ENCODE results near the gene WDR64. TPM values are rescaled to one million over a fixed set of nuclear protein-coding genes. Genes with fewer than 3 reads are reported as not detected.

Gene WDR64
- total RNA-seq, 1 experiment from 2014 or later = not detected

GRCh38 chr1:241849345-241849695 lies 197.2 kb downstream of the WDR64 start:
- no TSS peak for BruUV-seq (replicated peaks)
- Histone ChIP-seq H3K9me3 (ENCODE audit: low read length) (no peaks in the 10 kb centered on the region), H3K79me2 (ENCODE audit: low read length) (peaks cover 26% of the 10 kb centered on the region), H3K4me2 (ENCODE audit: low read length) (peak overlapping the region; percentile 89), H3K4me3 (ENCODE audit: low read length) (peak overlapping the region; percentile 84), H3K9ac (ENCODE audit: low read length) (peak overlapping the region; percentile 91), H3F3A (ENCODE audit: low read length, unreplicated experiment) (no peaks in the 10 kb centered on the region), H3K27me3 (ENCODE audit: low read length) (no peaks in the 10 kb centered on the region), H4K20me1 (ENCODE audit: low read length) (0 out of 2 replicates have a peak, but pooled peaks cover 3% of the 10 kb centered on the region), H3K9me2 (replicated peaks; ENCODE audit: low read length) (no peaks in the 10 kb centered on the region), H3K36me3 (ENCODE audit: low read depth, low read length) (peaks cover 23% of the 10 kb centered on the region), H3K27ac (ENCODE audit: low read length) (no peak overlapping the region), H3K4me1 (ENCODE audit: insufficient read depth, low read length) (peaks cover 18% of the 10 kb centered on the region), H2AFZ (ENCODE audit: low read length) (0 out of 2 replicates have a peak overlapping the region, but pooled peaks have one; percentile 95)
- CTCF ChIA-PET = no interaction called here
- ATAC-seq (no peak), DNase-seq (no peak)
- intact Hi-C loops (cut with micrococcal nuclease) = loop anchor here (5.0 kb wide), 1 partner anchor 138 kb away; no protein-coding TSS in a partner anchor
- POLR2A ChIA-PET (ENCODE audit: unreplicated experiment) = interaction anchor here (0.6 kb wide), 1 partner anchor 10 kb away, joined by 3 read pairs; no protein-coding TSS in a partner anchor
- TF ChIP-seq EZH2 (IDR thresholded peaks at IDR 0.05; ENCODE audit: low read length, unreplicated experiment) (no peak), EZH2phosphoT487 (IDR thresholded peaks at IDR 0.05; ENCODE audit: borderline replicate concordance, low read length) (no peak)
- TF ChIP-seq, protein P1, sequence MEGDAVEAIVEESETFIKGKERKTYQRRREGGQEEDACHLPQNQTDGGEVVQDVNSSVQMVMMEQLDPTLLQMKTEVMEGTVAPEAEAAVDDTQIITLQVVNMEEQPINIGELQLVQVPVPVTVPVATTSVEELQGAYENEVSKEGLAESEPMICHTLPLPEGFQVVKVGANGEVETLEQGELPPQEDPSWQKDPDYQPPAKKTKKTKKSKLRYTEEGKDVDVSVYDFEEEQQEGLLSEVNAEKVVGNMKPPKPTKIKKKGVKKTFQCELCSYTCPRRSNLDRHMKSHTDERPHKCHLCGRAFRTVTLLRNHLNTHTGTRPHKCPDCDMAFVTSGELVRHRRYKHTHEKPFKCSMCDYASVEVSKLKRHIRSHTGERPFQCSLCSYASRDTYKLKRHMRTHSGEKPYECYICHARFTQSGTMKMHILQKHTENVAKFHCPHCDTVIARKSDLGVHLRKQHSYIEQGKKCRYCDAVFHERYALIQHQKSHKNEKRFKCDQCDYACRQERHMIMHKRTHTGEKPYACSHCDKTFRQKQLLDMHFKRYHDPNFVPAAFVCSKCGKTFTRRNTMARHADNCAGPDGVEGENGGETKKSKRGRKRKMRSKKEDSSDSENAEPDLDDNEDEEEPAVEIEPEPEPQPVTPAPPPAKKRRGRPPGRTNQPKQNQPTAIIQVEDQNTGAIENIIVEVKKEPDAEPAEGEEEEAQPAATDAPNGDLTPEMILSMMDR (conservative IDR thresholded peaks at IDR 0.05; ENCODE audit: low read depth, low read length) = 0 out of 2 replicates have a peak, but pooled peaks have one; percentile 7

Other genes with a start within 250 kb of the WDR64 start
- 161 and 201 TPM in 2 replicates for gene FH, start 132.5 kb upstream of the WDR64 start, total RNA-seq (2014; rRNA removed)
- 0.29 and 1.2 TPM in 2 replicates for gene KMO, start 119.9 kb upstream of the WDR64 start, total RNA-seq (2014; rRNA removed)
- 54.5 and 68.6 TPM in 2 replicates for gene CHML, start 11.9 kb upstream of the WDR64 start, total RNA-seq (2014; rRNA removed)
- 44.8 and 45.5 TPM in 2 replicates for gene OPN3, start 11.9 kb upstream of the WDR64 start, total RNA-seq (2014; rRNA removed)
- 41.3 and 53.6 TPM in 2 replicates for gene EXO1, start 195.9 kb downstream of the WDR64 start, total RNA-seq (2014; rRNA removed)